GM19239 (cell line): ENCODE data around the gene GCAT.

Source experiments
- DNase-seq: peaks from one replicate; pipeline ENCODE4 v3.0.0; 2011; ENCODE audit warnings: low spot score; ENCODE audit not compliant: insufficient read length
- FAIRE-seq: peaks from 2 replicates; lab custom pipeline; 2011; peaks lifted over from hg19 to GRCh38; lab: Jason Lieb, UNC

GCAT gene

GRCh38 chr22:37831472-37831871 is 23.7 kb downstream of the GCAT start:
- DNase-seq (no peak), FAIRE-seq (no peak)

DNA sequence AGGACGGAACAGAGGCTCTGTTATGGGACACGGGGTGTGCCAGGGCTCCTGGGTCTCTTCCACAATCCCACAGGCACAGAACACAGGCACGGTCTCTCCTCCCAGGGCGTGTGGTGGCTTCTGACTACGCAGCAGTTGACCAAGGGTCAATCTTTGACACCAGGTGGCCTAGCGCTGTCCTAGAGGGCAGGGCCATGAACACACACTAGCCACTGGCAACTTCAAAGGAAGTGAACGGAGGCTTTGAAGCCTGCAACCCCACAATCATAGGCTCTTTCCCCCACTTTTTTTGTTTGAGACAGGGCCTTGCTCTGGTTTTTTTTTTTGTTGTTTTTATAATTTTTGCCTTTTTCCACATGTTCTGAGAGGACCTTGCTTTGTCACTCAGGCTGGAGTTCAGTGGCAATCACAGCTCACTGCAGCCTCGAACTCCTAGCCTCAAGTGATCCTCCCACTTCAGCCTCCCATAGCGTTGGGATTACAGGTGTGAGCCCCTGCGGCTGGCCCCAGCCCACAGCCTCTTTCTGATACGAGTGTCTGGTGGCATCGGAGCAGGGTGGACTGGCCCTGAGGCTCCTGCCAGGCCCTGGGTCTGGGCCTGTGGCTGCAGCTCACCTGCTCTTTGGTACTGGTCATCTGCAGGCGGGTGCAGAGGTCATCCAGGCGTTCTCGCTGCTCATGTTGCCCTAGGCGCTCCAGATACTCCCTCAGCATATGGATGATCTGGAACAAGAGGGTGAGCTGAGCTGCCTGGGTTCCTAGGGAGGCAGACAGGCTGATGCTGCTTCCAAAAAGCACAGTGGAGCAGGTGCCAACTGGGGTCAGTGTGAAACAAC is 24.5 kb downstream of the GCAT start:
- FAIRE-seq (no peak), DNase-seq (no peak)

DNA sequence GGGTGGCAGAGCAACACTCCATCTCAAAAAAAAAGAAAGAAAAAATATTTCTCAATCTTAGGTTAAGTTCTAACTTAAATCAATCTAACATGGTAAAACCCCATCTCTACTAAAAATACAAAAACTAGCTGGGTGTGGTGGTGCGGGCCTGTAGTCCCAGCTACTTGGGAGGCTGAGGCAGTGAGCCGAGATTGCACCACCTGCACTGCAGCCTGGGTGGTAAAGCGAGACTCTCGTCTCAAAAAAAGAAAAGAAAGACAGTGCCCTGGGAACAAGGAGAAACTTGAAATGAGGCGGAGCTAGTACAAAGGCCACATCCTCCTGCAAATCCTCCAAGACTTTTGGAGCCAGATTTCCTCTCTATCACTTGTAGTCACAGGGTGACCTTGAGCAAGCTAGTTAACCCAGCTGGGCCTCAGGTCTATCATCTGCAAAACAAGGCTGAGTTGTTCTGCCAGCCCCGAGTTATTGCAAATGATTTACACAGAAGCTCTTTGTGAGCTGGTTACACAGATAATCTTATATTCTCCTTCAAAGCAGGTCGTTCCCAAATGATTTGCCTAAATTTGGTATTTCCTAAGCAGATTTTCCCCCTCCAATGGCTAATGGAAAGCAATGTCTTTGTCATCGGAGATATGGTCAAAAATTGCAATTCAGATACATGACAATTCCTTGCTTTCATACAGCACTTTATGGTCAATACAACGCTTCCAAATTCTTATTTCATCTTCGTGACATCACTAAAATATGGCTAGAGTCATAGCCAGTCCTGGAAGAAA is 34.5 kb downstream of the GCAT start:
- DNase-seq (no peak), FAIRE-seq (no peak)

DNA sequence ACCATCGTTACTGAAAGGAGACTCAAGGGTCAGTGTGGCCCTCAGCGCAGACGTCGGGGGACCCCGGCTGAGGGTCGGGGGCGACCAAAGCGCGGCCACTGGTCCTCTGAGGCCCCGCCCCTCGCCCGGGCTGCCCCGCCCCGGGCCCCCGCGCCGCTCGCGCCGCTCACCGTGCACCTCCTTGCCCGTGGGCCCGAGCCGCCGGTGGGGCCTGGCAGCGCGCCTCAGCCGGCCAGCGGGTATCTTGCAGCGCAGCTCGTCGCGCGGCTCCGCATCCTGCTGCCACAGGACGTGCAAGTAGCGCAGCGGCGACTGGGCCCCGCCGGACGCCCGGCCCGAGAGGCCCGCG is 36.0 kb downstream of the GCAT start:
- DNase-seq (no peak), FAIRE-seq (peak; percentile 8)

DNA sequence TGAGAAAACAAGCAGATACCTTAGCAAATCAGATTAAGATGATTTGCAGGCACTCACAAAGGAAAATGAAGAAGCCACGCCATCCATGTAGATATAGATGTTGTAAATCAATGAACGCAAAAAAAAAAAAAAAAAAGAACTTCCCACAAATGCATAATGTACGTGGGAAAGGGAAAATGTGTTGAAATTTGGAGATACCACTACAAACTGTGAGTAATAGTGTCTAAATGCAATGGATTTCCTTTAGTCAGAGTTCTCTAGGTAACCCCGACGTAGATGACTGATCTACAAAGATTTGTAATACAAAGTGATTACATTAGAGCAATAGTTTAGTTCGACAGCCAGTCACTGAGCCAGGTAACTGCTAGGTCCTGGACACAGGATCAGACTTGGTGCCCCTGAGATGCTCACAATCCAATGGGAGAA is 37.2 kb downstream of the GCAT start:
- FAIRE-seq (no peak), DNase-seq (no peak)

- DNase-seq (no peak), FAIRE-seq (no peak)
These were observed 38.7 kb downstream of the GCAT start for GRCh38 chr22:37846433-37846832.

GRCh38 chr22:37848587-37849088 is 40.9 kb downstream of the GCAT start:
- no peak for FAIRE-seq

GRCh38 chr22:37849089-37849751 is 41.5 kb downstream of the GCAT start, which contains the start of gene EIF3L:
TSS of gene EIF3L (plus strand) at chr22:37849419. CDS start at chr22:37849450, 31 bp downstream.
- DNase-seq (peak; percentile 94), FAIRE-seq (peak; percentile 87)

More at GRCh38 chr22:37848587-37849088, 40.9 kb downstream of the GCAT start:
- DNase-seq: no peak

GRCh38 chr22:37850801-37851200 is 43.1 kb downstream of the GCAT start:
- DNase-seq (no peak), FAIRE-seq (no peak)

GRCh38 chr22:37852418-37852817 is 44.7 kb downstream of the GCAT start:
- no peak for DNase-seq

DNA sequence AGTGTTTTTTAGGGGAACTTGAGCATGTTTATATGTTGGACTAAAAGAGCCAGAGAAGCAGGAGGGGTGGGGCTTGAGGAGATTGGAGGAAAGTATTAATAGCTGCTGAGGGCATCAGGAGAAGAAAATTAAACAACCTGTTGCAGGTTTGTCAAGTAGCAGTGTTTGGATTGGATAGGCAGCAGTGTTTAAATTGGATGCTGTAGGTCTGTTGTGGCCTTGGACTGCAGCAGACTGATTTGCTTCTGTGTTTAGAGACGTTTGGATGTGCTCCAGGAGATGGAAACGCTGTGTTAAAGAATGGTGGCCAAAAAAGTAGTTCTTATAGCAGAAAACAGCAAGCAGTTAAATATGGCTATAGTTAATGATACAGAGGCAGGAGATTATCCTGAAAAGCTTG is 47.2 kb downstream of the GCAT start:
- FAIRE-seq: no peak

More at GRCh38 chr22:37852418-37852817, 44.7 kb downstream of the GCAT start:
- no peak for FAIRE-seq

GRCh38 chr22:37855462-37855861 is 47.7 kb downstream of the GCAT start:
- no peak for FAIRE-seq
- DNase-seq: no peak

More for the DNA sequence above, 47.2 kb downstream of the GCAT start:
- no peak for DNase-seq

- no peak for DNase-seq
- peak; percentile 40 for FAIRE-seq
These were observed 53.2 kb downstream of the GCAT start for GRCh38 chr22:37860796-37861421.

GRCh38 chr22:37862570-37863325 is 55.0 kb downstream of the GCAT start:
- DNase-seq: no peak
- FAIRE-seq: no peak

DNA sequence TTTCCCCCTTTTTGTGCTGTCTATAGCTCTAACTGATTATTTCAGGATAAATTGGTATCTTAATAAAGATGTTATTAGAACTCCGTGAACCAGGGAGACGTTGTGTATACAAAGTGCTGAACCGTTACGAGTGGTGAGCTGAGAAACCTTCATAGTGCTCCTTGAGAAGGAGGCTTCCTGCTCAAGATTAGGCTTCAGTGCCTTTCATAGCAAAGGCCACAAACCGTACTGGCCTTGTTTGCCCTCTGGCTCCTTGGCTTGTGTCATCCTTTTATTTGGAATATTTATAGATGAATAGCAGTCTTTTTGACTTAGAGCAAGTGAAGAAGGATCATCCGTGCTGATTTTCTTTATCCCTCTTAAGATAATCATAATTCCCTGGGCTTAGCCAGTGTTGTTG is 57.8 kb downstream of the GCAT start:
- no peak for FAIRE-seq
- no peak for DNase-seq
